HCT116 (cell line): ENCODE data around the gene SLAIN1. TPM values are rescaled to one million over a fixed set of nuclear protein-coding genes. Genes with fewer than 3 reads are reported as not detected.

Source experiments
- ATAC-seq: fragments of 200-7000 bp; cut with Tn5 transposase; 2 replicates; pipeline ENCODE4 v1.9.1; 2020; ENCODE audit warnings: mild to moderate bottlenecking, moderate library complexity
- BruUV-seq: library from RNA; stranded (reverse); fragments of 400-500 nt; replicated peaks from 2 replicates; lab custom pipeline; 2021; lab: Mats Ljungman, UMichigan
- CTCF ChIA-PET: fragments of 300-600 bp; sonication (Branson Sonifier 250); formaldehyde crosslinking; loops from one replicate; lab custom pipeline; 2021; ENCODE audit warnings: antibody characterized with exemption; lab: Charles Lee
- POLR2A ChIA-PET: fragments of 300-600, 350-600 bp; sonication (Branson Sonifier 250); formaldehyde crosslinking; loops from one replicate; lab custom pipeline; 2021; ENCODE audit warnings: antibody characterized with exemption; lab: Charles Lee
- RAD21 ChIA-PET, 2 experiments: fragments of 300-600 bp; sonication (Branson Sonifier 250); formaldehyde crosslinking; loops; one replicate each; lab custom pipeline; 2023; ENCODE audit warnings: low total read pairs in 2 of 2; ENCODE audit not compliant: uncharacterized antibody in 2 of 2, unreplicated experiment in 2 of 2, low non-redundant PET in 1 of 2; lab: Charles Lee
- DNase-seq: peaks from one replicate; pipeline ENCODE4 v3.0.0-alpha.2; 2010; ENCODE audit warnings: low read depth, low spot score
- H2AFZ ChIP-seq: fragments of 200-600 bp; shearing (Covaris generic), sonication (generic); 2 replicates; pipeline ENCODE4 v1.6.1; 2017; ENCODE audit warnings: low read depth, mixed run types, mixed read lengths, antibody characterized with exemption, low read length; ENCODE audit not compliant: poor library complexity, severe bottlenecking
- H3K27ac ChIP-seq: 2 replicates; pipeline ENCODE4 v1.5.1; 2012; ENCODE audit warnings: low read depth, low read length
- H3K27me3 ChIP-seq: fragments of 200-600 bp; sonication (generic); 2 replicates; pipeline ENCODE4 v1.6.1; 2016; ENCODE audit warnings: mixed run types, low read length, mixed read lengths; ENCODE audit not compliant: insufficient read depth
- H3K36me3 ChIP-seq, 2 experiments: fragments of 200-500 bp in 1 of 2; fragments of 200-600 bp in 1 of 2; sonication (Bioruptor generic) in 1 of 2; sonication (generic) in 1 of 2; 2 replicates each; pipeline versions ENCODE4 v1.5.1 to v1.6.1; 2014 to 2016; ENCODE audit warnings: low read length in 2 of 2, inconsistent platforms in 1 of 2, mixed read lengths in 1 of 2, mixed run types in 1 of 2; ENCODE audit not compliant: insufficient read depth in 2 of 2, control insufficient read depth in 1 of 2
- H3K4me1 ChIP-seq, 2 experiments: fragments of 200-600 bp in 1 of 2; sonication (generic) in 1 of 2; 2 replicates each; pipeline versions ENCODE4 v1.5.1 to v1.6.1; 2012 to 2017; ENCODE audit warnings: low read length in 2 of 2, inconsistent platforms in 1 of 2, mild to moderate bottlenecking in 1 of 2, mixed read lengths in 1 of 2, mixed run types in 1 of 2, moderate library complexity in 1 of 2; ENCODE audit not compliant: insufficient read depth in 2 of 2, control insufficient read depth in 1 of 2
- H3K4me2 ChIP-seq: fragments of 200-600 bp; sonication (generic); 2 replicates; pipeline ENCODE4 v1.6.1; 2017; ENCODE audit warnings: mixed run types, low read length, mixed read lengths
- H3K4me3 ChIP-seq, 2 experiments: fragments of 200-600 bp in 1 of 2; sonication (generic) in 1 of 2; replicated peaks in 1 of 2; 2 replicates each; pipeline ENCODE4 v1.5.1; 2011 to 2016; ENCODE audit warnings: low read length in 2 of 2, control low read depth in 1 of 2, low read depth in 1 of 2, mild to moderate bottlenecking in 1 of 2, mixed read lengths in 1 of 2, mixed run types in 1 of 2
- H3K79me2 ChIP-seq: fragments of 200-600 bp; sonication (generic); 2 replicates; pipeline ENCODE4 v1.6.1; 2017; ENCODE audit warnings: mild to moderate bottlenecking, mixed run types, low read length, moderate library complexity, mixed read lengths; ENCODE audit not compliant: insufficient read depth
- H3K9ac ChIP-seq: fragments of 200-600 bp; sonication (generic); 2 replicates; pipeline ENCODE4 v1.6.1; 2016; ENCODE audit warnings: low read length, mixed read lengths
- H3K9me2 ChIP-seq: fragments of 200-600 bp; sonication (generic), shearing (Covaris generic); 2 replicates; pipeline ENCODE4 v1.6.1; 2017; ENCODE audit warnings: mixed run types, mild to moderate bottlenecking, moderate library complexity; ENCODE audit not compliant: insufficient read depth
- H3K9me3 ChIP-seq, 2 experiments: fragments of 200-500 bp in 1 of 2; fragments of 200-600 bp in 1 of 2; sonication (Bioruptor generic) in 1 of 2; sonication (generic) in 1 of 2; 2 replicates each; pipeline ENCODE4 v1.6.1; 2014 to 2017; ENCODE audit warnings: low read length in 2 of 2, mixed read lengths in 2 of 2, inconsistent platforms in 1 of 2, low read depth in 1 of 2, mild to moderate bottlenecking in 1 of 2, mixed run types in 1 of 2, moderate library complexity in 1 of 2; ENCODE audit not compliant: control insufficient read depth in 1 of 2, insufficient read depth in 1 of 2
- H4K20me1 ChIP-seq: fragments of 200-600 bp; sonication (generic), shearing (Covaris generic); 2 replicates; pipeline ENCODE4 v1.6.1; 2017; ENCODE audit warnings: mixed run types, mild to moderate bottlenecking, moderate library complexity; ENCODE audit not compliant: insufficient read depth
- CBX3 ChIP-seq: IDR thresholded peaks from 2 replicates; pipeline ENCODE4 v1.6.1; 2012; ENCODE audit warnings: low read depth
- CEBPB ChIP-seq: IDR thresholded peaks from 2 replicates; pipeline ENCODE4 v1.6.1; 2012; ENCODE audit warnings: low read depth
- CTCF ChIP-seq, 3 experiments: fragments of 200-600 bp in 1 of 3; sonication (generic) in 1 of 3; IDR thresholded peaks in 2 of 3; conservative IDR thresholded peaks in 1 of 3; 2 replicates each; pipeline ENCODE4 v1.5.1; 2012 to 2017; ENCODE audit warnings: low read depth in 2 of 3, low read length in 2 of 3, antibody characterized with exemption in 1 of 3, borderline replicate concordance in 1 of 3, control low read depth in 1 of 3, mild to moderate bottlenecking in 1 of 3, mixed read lengths in 1 of 3, mixed run types in 1 of 3, moderate library complexity in 1 of 3; ENCODE audit not compliant: insufficient read depth in 1 of 3
- EGR1 ChIP-seq: IDR thresholded peaks from 2 replicates; pipeline ENCODE4 v1.6.1; 2012; ENCODE audit warnings: low read depth
- ELF1 ChIP-seq: IDR thresholded peaks from 2 replicates; pipeline ENCODE4 v1.6.1; 2012; ENCODE audit warnings: low read depth, borderline replicate concordance
- EZH2 ChIP-seq: fragments of 200-600 bp; sonication (generic); IDR thresholded peaks from 2 replicates; pipeline ENCODE4 v1.6.1; 2017; ENCODE audit warnings: antibody characterized with exemption, mixed run types
- EZH2phosphoT487 ChIP-seq: fragments of 200-600 bp; IDR thresholded peaks from 2 replicates; pipeline ENCODE4 v1.6.1; 2018; ENCODE audit warnings: antibody characterized with exemption, borderline replicate concordance
- FOSL1 ChIP-seq: IDR thresholded peaks from 2 replicates; pipeline ENCODE4 v1.6.1; 2012; ENCODE audit warnings: low read depth
- POLR2A ChIP-seq: IDR thresholded peaks from 2 replicates; pipeline ENCODE4 v1.7.0; 2011; ENCODE audit warnings: borderline replicate concordance; ENCODE audit not compliant: insufficient read depth, insufficient read length; ENCODE audit errors: extremely low read depth
- POLR2AphosphoS5 ChIP-seq: IDR thresholded peaks from 2 replicates; pipeline ENCODE4 v1.6.1; 2011; ENCODE audit warnings: mild to moderate bottlenecking, low read depth, low read length, moderate library complexity
- RAD21 ChIP-seq: IDR thresholded peaks from 2 replicates; pipeline ENCODE4 v1.6.1; 2012; ENCODE audit warnings: low read depth, mild to moderate bottlenecking
- SIN3A ChIP-seq: IDR thresholded peaks from 2 replicates; pipeline ENCODE4 v1.6.1; 2012; ENCODE audit warnings: low read depth
- SRF ChIP-seq: IDR thresholded peaks from 2 replicates; pipeline ENCODE4 v1.6.1; 2012; ENCODE audit warnings: low read depth
- YY1 ChIP-seq: IDR thresholded peaks from 2 replicates; pipeline ENCODE4 v1.6.1; 2011; ENCODE audit warnings: low read length, low read depth, moderate library complexity, mild to moderate bottlenecking; ENCODE audit not compliant: insufficient replicate concordance; ENCODE audit errors: extremely low read depth
- ZFX ChIP-seq: fragments of 450-650 bp; IDR thresholded peaks from 2 replicates; pipeline ENCODE4 v1.6.1; 2017
- ZNF274 ChIP-seq: fragments of 200-500 bp; sonication (Bioruptor generic); IDR thresholded peaks from 2 replicates; pipeline ENCODE4 v1.6.1; 2014; ENCODE audit warnings: mild to moderate bottlenecking, low read depth, low read length, inconsistent platforms
- intact Hi-C: fragments of 100-400 bp; cut with micrococcal nuclease; formaldehyde crosslinking; loops from 2 replicates; pipeline ENCODE4 v1.10.0; 2022
- total RNA-seq: library from RNA; stranded (reverse); gene quantifications from one replicate; pipeline ENCODE4 v1.2.1, GENCODE V29; 2021; ENCODE audit not compliant: unreplicated experiment

The SLAIN1 gene
- total RNA-seq, 1 experiment from 2014 or later, result 0.34 TPM

- no peak overlapping the region for H3K27ac ChIP-seq
- H2AFZ ChIP-seq, result no peak overlapping the region
- no peaks in the 10 kb centered on the region for H3K9me3 ChIP-seq
- H3K9ac ChIP-seq, result no peak overlapping the region
- H4K20me1 ChIP-seq, result no peaks in the 10 kb centered on the region
- H3K4me1 ChIP-seq, result no peaks in the 10 kb centered on the region
- RAD21 ChIA-PET, result no interaction called here
- intact Hi-C loops, result no loop called here
- H3K4me2 ChIP-seq, result no peak overlapping the region
- POLR2A ChIA-PET, result no interaction called here
- no peak for ATAC-seq
- CTCF ChIA-PET, result no interaction called here
- no peaks in the 10 kb centered on the region for H3K36me3 ChIP-seq
- no peaks in the 10 kb centered on the region for H3K9me2 ChIP-seq
- H3K4me3 ChIP-seq, result no peak overlapping the region
- H3K27me3 ChIP-seq, result 0 out of 2 replicates have a peak, but pooled peaks cover 6% of the 10 kb centered on the region
- BruUV-seq, result no TSS peak
- no peaks in the 10 kb centered on the region for H3K79me2 ChIP-seq
- TF ChIP-seq YY1, result no peak
- no peak for TF ChIP-seq CBX3
- no peak for TF ChIP-seq EGR1
- TF ChIP-seq POLR2AphosphoS5, result no peak
- TF ChIP-seq ZNF274, result no peak
- TF ChIP-seq ZFX, result no peak
- no peak for TF ChIP-seq SIN3A
- TF ChIP-seq ELF1, result no peak
- TF ChIP-seq SRF, result no peak
- no peak for TF ChIP-seq RAD21
- TF ChIP-seq, all 23 proteins: peak for 0
- no peak for DNase-seq
Observed at GRCh38 chr13:77740097-77740735, 42.7 kb downstream of the SLAIN1 start.

- CTCF ChIA-PET, result no interaction called here
- Histone ChIP-seq H4K20me1 (no peaks in the 10 kb centered on the region), H3K27me3 (0 out of 2 replicates have a peak, but pooled peaks cover 6% of the 10 kb centered on the region), H3K4me2 (no peak overlapping the region), H3K27ac (no peak overlapping the region), H3K79me2 (no peaks in the 10 kb centered on the region), H2AFZ (no peak overlapping the region), H3K4me3 (no peak overlapping the region), H3K4me1 (no peaks in the 10 kb centered on the region), H3K36me3 (no peaks in the 10 kb centered on the region), H3K9ac (no peak overlapping the region), H3K9me3 (no peaks in the 10 kb centered on the region), H3K9me2 (no peaks in the 10 kb centered on the region)
- no peak for TF ChIP-seq SIN3A
- TF ChIP-seq CEBPB, result no peak
- TF ChIP-seq EZH2phosphoT487, result no peak
- no peak for TF ChIP-seq POLR2A
- no peak for TF ChIP-seq FOSL1
- no peak for TF ChIP-seq SRF
- no peak for TF ChIP-seq EZH2
- TF ChIP-seq CTCF (IDR thresholded peaks at IDR 0.05 in 2 of 3, conservative IDR thresholded peaks at IDR 0.05 in 1 of 3; ENCODE audit: borderline replicate concordance in 1 of 3, insufficient read depth in 1 of 3, low read depth in 2 of 3, low read length in 2 of 3), result no peak
- no peak for TF ChIP-seq YY1
- BruUV-seq, result no TSS peak
- POLR2A ChIA-PET, result no interaction called here
- RAD21 ChIA-PET, result no interaction called here
- intact Hi-C loops, result no loop called here
- ATAC-seq (no peak), DNase-seq (no peak)
Observed at GRCh38 chr13:77740931-77741596, 43.6 kb downstream of the SLAIN1 start.
